ENCODE data around the gene CORO7.

CORO7 gene

DNA sequence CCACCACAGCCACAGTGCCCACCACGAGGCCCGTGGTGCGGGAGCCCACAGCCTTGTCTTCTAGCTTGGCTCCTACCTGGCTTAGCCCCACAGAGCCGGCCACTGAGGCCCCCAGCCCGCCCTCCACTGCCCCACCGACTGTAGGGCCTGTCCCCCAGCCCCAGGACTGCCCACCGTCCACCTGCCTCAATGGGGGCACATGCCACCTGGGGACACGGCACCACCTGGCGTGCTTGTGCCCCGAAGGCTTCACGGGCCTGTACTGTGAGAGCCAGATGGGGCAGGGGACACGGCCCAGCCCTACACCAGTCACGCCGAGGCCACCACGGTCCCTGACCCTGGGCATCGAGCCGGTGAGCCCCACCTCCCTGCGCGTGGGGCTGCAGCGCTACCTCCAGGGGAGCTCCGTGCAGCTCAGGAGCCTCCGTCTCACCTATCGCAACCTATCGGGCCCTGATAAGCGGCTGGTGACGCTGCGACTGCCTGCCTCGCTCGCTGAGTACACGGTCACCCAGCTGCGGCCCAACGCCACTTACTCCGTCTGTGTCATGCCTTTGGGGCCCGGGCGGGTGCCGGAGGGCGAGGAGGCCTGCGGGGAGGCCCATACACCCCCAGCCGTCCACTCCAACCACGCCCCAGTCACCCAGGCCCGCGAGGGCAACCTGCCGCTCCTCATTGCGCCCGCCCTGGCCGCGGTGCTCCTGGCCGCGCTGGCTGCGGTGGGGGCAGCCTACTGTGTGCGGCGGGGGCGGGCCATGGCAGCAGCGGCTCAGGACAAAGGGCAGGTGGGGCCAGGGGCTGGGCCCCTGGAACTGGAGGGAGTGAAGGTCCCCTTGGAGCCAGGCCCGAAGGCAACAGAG lies 34.2 kb downstream of the CORO7 start:
- DNase-seq, result no peak

DNA sequence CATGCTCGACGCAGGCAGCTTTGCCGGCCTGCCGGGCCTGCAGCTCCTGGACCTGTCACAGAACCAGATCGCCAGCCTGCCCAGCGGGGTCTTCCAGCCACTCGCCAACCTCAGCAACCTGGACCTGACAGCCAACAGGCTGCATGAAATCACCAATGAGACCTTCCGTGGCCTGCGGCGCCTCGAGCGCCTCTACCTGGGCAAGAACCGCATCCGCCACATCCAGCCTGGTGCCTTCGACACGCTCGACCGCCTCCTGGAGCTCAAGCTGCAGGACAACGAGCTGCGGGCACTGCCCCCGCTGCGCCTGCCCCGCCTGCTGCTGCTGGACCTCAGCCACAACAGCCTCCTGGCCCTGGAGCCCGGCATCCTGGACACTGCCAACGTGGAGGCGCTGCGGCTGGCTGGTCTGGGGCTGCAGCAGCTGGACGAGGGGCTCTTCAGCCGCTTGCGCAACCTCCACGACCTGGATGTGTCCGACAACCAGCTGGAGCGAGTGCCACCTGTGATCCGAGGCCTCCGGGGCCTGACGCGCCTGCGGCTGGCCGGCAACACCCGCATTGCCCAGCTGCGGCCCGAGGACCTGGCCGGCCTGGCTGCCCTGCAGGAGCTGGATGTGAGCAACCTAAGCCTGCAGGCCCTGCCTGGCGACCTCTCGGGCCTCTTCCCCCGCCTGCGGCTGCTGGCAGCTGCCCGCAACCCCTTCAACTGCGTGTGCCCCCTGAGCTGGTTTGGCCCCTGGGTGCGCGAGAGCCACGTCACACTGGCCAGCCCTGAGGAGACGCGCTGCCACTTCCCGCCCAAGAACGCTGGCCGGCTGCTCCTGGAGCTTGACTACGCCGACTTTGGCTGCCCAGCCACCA lies 35.1 kb downstream of the CORO7 start:
- no peak for DNase-seq

DNA sequence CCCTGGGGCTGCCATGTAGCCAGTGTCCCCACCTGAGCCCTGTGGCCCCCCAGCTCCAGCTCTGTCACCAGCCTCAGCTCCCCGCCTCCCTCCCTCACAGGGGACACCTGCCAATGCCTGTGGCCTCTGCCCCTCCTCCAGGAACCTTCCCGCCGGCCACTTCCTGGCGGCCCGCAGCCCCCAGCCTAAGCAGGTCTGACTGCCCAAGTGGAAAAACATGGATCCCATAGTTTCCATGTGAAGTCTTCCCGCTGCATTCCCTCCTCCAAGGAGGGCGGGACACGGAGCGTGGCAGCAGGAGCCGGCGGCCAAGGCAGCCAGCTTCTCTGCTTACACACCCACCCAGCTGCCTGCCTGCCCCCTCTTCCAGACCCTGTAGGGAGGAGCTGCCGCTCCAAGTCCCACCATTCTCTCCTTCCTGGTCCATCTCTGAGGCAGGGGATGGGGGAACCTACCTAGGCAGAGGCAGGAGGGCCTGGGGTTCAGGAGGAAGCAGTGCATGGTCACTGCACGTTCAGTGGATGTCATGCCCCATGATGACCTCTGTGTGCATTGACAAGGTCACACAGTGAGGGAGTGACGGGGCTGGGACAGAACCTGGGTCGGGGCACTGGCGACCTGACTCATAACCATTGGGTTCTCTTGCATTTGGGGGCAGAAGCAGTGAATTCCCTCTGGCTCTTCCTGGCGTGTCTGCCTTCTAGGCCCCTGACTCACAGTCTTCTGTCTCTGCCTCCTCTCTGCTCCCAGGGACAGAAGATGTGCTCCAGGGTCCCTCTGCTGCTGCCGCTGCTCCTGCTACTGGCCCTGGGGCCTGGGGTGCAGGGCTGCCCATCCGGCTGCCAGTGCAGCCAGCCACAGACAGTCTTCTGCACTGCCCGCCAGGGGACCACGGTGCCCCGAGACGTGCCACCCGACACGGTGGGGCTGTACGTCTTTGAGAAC lies 36.0 kb downstream of the CORO7 start:
- no peak for DNase-seq

DNA sequence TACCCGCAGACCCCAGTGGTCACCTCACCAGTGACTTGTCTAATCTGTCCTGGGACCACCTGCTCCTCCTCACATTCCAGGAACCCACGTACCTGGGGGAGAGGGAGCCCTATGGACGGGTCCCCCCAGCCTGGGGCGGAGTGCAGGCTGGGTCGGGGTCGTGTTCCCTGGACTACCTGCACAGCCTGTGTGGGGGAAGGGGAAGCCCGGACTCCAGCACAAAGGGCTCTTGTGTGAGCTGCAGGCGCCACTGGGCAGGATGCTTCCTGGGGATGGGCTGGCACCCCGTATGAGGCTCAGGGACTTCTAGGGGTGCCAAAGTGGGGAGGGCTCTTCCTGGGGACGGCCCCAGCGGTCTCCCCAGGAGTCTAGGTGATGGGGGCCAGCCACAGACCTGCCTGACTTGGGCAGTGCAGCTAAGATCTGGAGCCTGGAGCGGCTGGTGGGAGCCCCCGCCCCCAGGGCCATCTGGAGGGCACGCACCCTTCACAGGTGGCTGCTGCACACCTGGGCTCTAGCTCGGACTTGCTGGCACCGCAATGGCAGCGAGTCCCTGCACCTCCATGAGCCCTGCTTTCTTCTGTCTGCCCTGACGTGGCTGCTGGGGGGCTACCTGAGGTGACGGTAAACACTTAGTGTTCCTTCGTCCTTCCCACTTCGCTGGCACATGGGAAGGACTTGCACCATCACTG lies 37.3 kb downstream of the CORO7 start:
- no peak for DNase-seq

DNA sequence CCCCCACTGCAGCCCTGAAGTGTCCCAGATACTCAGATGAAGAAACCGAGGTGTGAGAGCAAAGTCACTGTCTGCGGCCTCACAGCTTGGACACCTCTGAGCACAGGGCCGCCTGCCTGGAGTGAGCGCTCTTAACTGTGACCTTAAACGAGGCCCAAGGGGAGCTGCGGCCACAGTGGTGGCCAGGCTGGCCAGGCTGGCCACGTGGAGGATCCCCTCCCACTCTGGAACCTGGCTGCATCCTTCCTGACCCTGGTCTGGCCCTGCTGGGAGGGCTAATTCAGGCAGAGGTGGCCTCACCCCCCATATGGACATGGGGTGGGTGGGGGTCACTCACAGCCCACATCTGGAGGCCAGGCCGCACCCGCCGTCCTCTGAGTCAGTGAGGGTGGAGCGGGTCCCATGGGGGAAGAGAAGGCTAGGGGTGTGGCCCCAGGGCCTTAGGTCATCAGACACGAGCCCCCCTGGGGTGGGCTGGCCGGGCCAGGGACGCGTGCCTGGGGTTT lies 38.2 kb downstream of the CORO7 start:
- no peak for DNase-seq

DNA sequence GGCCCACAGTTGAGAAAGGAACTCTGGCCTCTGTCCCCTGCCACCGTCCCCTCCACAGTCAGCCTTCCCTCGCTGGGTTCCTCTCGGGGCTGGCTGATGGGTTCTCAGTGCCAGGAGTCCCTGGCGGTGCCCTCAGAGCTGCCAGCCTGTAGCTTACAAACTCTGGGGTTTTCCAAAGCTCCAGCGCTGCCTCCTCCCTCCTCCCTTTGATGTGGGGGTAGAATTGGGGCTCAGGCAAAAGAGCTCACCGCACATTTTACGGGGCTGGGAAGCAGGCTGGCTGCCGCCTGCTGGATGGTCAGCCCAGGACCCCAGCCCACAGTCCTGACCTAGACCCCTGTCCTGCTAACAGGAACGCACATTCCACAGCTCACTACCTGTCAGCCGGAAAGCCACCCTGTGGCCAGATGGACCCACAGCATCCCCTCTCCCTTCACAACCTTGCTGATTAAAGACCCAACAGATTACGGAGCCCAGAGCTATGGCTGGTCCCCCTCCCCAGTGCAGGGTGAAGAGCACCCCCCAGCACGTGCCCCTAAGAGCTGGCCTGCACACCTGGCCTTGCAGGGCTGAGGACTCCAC lies 38.7 kb downstream of the CORO7 start:
- no peak for DNase-seq

DNA sequence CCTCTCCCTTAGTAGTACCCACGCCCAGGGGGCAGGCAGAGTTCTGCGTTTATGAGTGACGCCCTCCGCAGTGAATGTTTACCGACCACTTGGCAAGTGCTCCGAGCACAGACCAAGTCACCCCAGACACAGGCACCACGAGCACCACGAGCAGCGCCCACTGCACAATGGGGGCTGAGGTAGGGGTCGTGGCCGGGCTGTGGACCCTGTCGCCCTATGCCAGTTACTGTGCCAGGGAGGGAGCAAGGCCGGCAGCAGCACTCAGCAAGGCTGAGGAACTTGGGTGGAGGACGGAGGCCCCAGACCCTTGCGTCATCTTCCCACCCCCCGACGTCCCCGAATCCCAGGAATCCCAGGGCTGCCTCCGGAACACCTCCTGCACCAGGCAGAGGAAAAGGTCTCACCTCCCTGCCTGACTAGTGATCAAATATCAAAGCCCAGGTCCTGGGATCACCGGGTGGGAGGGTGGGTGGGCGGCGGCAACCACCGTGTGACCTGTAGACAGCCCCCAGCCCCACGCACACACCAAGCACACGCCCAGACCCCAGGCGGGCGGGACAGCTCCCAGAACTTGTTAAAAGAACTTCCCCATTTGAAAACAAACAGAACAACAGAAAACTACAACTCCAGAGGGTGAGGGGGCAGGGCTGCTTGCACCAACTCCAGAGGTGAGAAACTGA lies 39.4 kb downstream of the CORO7 start:
- DNase-seq, result no peak

DNA sequence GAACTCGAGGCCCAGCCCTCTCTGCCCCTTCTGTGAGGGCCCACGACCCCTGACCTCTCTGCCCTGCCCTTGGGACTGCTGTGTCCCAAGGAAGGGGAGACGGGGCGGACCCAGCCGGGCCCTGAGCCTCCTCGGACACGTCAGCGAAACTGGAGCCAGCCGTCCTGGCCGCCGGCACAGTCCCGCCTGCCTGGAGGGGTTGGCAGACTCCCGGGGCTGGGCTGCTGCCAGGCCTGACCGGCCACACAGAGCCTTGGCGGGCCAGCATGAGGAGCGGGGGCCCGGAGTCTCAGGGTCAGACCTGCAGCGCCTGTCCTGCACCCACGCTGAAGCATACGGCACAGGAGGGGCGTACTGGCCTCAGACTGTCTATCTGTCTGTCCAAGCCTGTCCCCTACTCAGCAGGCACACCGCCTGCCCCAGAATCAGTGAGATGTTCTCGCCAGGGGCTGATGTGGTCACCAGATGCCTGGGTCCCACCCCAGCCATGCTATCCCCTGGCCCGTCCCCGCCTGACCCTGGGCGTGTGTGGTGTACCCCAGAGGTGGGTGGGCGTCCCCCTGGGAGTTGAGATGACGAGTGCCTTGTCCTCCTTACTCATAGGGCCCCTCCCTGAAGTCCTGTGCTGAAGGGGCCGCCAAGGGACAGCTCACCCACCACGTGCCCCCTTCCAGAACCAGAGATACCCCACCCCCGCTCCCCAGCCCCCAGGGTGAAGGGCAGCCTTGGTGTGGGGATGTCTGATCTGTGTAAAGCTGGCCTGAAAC lies 40.1 kb downstream of the CORO7 start:
- DNase-seq, result no peak

DNA sequence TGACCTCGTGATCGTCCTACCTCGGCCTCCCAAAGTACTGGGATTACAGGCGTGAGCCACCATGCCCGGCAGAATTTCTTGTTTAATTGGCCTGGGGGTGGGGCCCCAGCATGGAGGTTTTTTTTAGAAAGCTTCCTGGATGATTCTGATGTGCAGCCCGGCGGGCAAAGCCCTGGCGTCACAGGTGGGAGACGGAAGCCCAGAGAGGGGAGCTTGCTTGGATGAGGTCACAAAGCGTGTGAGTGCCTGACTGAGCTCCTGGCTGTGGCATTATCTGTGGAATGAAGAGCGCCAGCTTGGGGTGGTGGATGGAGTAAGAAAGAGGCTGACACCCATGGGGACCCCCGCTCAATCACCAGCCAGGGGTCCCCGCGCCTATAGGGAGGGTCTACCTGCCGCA lies 40.7 kb downstream of the CORO7 start:
- no peak for DNase-seq

DNA sequence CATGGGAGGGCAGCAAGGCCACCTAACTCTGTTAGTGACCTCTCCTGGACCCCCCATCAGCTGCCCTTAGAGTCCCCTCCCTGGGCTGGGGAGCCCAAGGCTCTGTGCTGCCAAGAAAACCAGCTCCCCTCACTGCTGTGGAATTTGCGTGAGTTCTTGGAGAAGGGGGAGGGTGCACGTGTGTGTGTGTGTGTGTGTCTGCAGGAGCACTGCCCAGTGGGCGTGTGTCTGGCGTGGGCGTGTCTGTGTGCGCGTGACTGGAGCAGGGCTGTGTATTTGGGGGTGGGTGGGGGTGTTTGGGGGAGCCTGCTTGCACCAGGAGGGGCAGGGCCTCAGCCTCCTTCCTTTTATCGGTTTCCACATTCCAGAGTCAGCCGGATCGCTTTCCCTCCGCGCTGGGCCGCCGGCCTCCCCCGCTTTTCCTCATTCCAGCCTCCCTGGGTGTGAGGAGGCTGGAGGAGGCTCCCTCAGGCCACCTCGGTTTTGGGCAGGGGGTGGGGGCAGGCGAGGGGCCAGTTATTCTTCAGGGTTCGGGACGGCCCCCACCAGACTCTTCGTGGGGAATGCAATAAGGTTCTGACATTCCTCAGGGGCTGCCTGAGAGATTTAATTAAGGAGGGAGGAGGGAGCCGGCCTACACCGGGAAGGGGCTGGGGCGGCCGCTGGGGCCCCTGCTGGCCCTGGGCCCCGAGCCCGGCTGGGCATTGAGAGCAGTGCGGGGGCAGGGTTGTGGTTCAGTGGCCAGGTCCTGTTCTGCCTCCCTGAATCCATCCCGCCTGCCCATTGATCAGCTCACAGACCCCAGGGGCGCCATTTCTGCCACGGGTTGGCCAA lies 42.3 kb downstream of the CORO7 start:
- no peak for DNase-seq

DNA sequence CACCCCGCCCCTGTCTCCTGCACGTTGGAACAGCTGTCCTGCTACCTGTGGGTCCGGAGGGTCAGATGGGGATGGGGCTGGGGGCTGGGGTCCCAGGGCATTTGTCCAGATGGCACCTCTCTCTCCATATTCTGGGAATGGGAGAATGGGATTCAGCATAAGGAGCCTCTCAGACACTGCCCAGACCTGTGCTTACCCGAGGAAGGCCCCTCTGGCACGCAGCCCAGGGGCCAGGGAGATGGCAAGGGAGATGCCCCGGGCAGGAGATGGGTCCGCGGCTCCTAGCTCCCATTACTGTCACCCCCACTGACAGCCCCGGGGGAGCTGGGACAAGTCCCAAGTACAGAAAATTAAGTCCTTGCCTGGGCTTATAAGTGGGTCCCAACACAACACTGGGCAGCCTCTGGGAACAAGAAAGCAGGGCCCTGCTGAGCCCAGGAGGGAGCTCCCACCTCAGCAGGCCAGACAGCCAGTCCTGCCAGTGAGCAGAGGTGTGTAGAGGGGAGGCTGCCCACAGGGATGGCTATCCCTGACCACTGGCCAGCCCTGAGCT lies 43.0 kb downstream of the CORO7 start:
- DNase-seq, result no peak

DNA sequence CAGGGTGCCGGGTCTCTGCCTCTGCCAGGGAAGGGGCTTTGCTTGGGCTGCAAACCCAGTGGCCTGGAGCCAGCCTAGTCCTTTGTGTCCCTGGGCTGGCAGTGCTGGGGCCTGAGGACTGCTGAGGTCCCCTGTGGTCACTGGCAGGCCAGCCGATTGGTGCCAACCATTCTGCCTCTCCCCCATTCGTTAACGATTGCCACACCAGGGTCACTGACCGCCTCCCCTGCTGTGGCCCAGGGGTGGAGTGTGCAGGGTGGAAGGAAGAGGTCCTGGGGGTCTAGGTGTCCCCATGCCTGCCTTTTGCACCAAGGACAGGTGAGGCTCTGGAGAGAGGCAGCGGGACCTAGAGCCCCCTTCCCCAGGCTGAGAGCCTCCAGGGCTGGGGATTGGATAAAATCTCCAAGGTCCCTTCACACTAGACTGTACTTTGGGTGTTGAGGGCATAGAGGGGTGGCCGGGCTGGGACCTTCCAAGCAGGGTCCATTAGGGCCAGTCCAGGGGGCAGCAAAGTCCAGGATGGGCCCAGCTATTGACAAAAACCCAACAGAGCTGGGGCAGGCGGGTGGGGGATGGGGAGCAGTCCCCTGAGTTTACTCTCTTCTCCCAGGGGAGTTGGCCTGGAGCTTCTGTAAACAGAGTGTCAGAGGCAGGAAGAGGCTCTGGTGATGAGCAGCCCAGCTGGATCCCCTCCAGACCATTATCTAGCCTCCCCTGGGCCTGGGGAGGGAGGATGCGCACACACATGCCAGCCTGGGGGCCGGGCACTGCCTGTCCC lies 43.6 kb downstream of the CORO7 start:
- no peak for DNase-seq

DNA sequence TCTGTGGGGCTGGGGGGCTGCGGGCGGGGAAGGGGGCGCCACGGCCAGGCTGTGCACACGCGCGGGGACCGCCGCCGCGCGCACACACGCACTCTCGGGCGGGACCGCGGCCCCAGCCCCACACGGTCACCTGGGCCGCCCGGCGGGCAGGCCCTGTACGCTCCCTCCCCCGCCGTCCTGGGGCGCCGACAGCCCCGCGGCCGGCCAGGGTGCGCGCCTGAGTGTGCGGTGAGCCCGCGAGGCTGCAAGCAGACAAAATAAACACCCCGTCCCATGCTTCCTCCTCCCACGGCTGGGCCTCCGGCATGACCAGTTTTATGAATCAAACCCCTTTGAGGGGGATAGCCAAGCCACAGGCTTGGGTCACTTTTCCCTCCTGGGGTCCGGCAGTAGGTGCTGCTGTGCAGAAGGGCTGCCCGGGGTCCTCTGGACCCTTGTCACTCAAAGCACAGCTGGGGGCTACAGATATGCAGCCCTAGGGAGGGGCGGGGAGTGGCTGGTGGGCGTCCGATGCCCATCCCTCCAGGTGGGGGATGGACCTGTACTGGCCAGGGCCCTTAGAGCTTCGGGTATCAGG lies 44.3 kb downstream of the CORO7 start:
- DNase-seq, result no peak

DNA sequence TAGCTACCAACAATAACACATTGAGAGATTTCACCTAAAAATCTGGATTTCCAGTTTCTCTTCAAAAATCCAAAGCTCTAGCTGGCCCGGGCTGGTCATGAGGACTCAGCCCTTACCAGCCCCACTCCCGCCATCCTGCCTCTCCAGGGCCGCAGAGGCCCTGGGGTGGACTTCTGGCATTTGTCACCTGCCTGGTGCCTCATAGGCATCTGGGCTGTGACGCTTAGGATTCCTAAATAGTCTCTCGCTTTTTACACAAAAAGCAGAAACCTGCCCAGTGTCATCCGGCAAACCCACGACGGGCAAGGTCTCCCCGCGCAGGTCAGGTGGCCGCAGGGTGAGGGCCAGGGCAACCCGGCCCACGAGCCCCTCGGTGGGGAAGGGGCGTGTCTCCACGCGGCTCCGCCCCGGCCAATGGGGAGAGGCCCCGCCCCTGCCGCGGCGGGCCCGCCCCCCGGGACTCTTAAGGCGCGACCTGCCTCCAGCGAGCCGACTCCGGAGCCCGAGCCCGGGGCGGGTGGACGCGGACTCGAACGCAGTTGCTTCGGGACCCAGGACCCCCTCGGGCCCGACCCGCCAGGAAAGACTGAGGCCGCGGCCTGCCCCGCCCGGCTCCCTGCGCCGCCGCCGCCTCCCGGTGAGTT lies 44.9 kb downstream of the CORO7 start, which contains the start of gene VASN:
VASN (plus strand) TSS at position 492 of the 644 bp plus-strand sequence. CDS start 9,030 bp downstream, outside the sequence.
- no peak for DNase-seq

DNA sequence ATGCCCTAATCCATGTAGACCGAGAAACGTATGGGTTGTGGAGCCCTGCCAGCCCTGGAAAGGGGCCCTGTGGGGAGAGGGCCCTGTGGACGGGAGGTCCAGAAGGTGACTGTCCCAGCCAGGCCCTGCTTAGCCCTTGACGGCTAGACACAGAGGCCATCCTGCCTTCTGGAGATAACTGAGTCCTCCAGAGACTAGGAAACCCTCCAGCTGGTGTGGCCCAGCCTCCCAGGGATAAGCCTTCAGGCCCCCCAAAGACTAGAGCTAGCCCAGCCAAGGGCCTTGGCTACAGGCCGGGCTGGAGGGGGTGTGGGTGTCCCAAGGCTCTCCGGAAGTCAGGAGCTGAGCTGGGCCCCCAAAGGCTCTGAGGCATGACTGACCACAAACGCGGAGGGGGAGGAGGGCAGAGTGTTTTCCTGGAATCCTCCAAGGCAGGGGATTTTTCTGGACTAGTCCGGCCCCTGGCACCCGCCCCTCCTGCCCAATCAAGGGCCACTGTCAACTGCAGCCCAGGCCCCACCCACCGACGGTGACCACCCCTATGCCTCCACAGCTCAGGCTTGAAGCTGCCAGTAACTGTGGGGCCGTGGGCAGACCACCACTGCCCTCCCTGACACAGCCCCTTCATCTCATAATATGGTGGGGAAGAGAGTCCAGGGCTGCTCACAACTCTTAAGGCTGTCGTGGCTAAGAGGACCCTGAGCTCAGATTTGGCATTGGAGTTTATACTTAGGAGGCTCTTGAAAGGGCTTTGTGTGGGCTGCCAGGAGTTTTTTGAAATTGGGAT lies 45.6 kb downstream of the CORO7 start:
- DNase-seq, result no peak

DNA sequence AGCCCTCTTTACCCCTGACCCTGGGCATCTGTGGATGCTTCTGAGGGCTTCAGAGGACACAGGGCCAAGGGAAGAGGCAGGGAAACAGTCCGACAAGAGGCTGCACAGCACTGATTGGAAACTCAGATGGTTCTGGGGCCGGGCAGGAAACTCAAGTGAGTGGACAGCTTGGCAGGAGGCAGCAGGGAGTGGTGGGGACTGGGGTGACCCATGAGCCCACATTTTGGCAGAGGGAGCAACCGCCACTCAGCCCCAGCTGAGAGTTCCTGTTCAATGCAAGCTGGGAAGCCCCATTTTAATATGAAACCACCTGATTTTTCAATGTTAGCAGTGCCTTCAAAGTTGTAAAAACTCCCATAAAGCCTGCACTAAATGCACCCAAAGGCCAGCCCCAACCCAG lies 46.2 kb downstream of the CORO7 start:
- DNase-seq, result no peak

Data from NCI-H1417 treated with DMSO at 0.1 percent for 48 hours (cell line).